Inferior parietal cortex (tissue), 1 donor: ENCODE measurements around the gene MYCN.
"Not testable (repeated sequence)": the region's sequence is repeated elsewhere in the genome, so short reads cannot be mapped to it uniquely, and the experiment has no call there.

Source experiments
- DNase-seq: peaks from one replicate; pipeline ENCODE4 v3.0.0-alpha.2; 2016; ENCODE audit errors: extremely low spot score

Gene MYCN

DNA sequence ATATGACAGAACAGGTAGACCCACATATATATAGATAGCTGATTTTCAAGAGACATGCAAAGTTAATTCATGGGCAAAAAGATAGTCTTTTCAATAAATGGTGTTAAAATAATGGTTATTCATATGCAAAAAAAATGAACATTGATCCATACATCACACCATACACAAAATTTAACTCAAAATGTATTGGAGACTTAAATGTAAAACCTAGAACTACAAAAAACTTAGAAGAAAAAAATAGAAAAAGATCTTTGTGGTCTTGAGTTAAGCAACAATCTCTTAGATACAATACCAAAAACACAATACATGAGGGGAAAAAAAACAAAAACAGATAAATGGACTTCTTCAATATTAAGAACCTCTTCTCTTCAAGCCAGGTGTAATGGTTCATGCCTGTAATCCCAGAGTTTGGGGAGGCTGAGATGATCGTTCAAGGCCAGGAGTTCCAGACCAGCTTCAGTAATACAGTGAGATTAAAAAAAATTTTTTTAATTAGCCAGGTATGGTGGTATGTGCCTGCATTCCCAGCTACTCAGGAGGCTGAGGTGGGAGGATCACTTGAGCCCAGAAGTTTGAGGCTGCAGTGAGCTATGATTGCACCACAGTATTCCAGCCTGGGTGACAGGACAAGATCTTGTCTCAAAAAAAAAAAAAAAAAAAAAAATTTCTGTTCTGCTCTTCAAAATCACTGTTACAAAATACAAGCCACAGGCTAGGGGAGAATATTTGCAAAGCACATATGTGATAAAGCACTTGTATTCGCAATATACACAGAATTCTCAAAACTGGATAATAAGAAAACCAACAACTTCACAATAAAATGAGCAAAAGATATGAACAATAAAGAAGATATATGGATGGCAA lies 32.7 kb upstream of the MYCN start:
- DNase-seq: no peak

DNA sequence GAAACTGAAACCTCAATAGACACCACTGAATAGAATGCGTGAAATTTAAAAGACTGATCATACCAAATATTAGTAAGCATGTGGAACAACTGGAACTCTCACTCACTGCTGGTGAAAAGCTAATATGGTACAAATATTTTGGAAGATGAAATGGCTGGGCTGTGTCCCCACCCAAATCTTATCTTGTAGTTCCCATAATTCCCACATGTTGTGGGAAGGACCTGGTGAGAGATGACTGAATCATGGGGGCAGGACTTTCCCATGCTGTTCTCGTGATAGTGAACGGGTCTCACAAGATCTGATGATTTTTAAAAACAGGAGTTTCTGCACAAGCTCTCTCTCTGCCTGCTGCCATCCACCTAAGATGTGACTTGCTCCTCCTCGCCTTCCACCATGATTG lies 32.0 kb upstream of the MYCN start:
- no peak for DNase-seq

DNA sequence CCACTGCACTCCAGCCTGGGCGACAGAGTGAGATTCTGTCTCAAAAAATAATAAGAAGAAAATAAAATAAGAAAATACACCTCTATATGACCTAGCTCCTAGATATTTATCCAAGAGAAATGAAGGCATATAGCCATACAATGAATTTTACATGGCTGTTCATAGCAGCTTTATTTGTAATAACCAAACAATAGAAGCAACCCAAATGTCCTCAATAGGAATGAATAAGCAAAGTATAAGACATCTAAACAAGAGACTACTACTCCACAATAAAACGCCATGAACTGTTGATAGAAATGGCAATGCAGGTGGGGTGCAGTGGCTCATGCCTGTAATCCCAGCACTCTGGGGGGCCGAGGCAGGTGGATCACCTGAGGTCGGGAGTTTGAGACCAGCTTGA lies 31.2 kb upstream of the MYCN start:
- no peak for DNase-seq

DNA sequence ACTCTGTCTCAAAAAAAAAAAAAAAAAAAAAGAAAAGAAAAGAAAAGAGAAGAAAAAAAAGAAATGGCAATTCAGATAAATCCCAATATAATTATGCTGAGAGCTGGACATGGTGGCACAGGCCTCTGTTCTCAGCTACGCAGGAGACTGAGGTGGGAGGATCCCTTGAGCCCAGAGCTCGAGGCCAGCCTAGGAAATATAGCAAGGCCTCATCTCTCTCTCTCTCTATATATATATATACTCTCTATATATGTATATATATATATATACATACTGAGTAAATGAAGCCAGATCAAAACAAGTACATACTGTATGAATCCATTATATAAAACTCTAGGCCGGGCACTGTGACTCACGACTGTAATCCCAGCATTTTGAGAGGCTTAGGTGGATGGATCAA lies 30.6 kb upstream of the MYCN start:
- no peak for DNase-seq

DNA sequence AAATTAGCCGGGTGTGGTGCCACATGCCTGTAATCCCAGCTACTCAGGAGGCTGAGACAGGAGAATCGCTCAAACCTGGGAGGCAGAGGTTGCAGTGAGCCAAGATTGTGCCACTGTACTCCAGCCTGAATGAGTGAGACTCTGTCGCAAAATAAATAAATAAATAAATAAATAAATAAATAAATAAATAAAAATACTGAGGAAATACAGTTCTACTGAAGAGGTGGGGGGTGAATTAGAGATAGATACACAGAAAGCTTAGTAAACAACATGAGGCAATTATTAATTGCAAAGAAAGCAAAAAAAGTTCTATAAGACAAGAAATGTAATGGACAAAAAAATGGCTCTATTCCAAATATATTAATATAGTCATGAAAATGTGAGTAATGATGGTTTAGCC lies 29.1 kb upstream of the MYCN start:
- DNase-seq: not testable (repeated sequence)

DNA sequence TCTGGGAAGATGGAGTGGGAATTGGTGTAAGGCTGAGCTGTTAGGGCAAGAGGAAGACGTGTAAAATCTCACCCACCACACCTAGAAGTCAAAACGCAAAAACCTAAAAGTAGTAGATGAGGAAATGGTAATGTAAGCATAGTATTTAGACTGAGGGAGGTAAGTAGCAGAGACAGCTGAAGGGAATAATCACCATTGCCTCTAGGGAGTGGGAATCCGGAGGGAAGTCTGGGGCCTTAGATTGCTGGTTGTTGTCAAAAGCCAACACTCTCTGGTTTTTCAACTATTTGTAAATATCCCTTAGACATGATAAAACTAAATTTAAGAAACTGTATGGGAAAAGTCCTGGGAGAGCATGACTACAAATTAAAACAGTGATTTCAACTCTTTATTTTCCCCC lies 28.7 kb upstream of the MYCN start:
- DNase-seq: no peak

DNA sequence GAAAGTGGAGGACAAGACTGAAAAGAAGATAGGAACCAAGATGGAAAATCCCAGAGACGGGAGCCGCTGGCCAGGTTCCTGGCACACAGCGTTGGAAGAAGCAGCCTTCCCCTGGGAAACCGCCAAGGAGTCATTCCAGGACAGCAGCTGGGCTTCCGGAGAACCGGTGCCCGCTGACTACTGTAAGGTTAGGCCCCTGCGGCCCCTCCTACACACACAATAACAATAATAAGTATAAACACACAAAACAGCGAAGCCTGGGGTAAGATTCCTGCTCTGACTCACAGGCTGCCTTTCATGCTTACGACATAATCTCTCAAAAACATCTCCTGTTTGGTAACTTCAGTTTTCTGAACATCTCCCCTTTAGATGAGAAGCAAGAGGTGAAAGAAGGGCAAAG lies 28.1 kb upstream of the MYCN start:
- no peak for DNase-seq

DNA sequence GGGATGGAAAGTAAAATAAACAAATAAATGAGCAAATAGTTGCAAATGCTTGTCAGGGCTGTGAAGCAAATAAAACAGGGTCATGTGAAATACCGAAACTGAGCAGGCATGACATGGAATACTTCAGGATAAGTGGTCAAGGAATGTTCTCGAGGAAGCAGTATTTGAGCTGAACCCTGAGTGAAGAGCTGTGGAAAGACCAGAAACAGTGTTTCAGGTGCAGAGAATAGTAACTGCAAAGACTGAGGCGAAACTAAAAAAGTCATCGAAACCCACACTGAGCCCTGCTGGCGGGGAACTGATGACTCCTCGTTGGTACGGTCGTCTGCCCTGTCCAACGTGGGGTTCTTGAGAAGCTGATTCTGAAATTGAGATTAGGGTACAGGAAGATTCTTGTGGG lies 27.2 kb upstream of the MYCN start:
- no peak for DNase-seq

DNA sequence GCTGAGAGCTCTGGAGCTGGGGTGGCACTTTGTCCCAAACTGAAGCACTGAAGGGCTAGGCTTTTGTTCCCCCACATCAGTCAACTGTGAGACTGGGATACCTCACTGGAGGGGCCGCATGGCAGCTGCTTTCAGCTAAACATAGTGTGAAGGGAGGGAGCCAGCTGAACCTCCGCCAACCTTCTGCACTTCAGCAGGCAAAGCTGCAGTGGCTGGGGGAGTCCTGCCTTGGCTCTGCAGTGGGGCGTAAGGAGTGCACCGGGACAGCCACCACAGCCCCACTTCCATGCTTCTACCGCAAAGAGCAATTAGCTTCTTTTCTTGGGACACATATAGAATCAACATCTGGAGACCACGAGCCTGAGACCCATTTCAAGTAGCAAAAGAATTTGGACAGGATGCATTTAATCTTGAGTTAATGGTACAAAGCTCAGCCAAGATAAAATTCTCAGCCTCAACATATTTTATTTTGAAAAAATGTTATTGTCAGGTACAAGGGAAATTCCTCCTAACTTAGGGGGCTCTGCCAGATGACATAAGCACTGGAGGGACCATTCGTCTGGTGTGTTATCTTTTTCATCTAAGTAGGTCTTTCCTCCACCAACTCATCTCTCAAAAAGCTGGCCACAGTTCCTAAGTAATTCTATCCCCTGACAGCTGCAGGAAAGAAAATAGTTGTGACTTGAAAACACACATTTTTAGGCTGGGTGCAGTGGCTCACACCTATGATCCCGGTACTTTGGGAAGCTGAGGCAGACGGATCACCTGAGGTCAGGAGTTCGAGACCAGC lies 25.6 kb upstream of the MYCN start:
- no peak for DNase-seq

DNA sequence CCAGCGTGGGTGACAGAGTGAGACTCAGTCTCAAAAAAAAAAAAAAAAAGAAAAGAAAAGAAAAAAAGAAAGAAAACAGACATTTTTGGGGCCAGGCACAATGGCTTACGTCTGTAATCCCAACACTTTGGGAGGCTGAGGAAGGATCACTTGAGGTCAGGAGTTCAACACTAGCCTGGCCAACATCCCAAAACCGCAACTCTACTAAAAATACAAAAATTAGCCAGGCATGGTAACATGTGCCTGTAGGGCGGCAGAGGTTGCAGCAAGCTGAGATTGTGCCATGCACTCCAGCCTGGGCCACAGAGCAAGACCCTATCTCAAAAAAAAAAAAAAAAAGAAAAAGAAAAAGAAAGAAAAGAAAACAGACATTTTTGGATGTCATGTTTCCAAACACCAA lies 24.8 kb upstream of the MYCN start:
- not testable (repeated sequence) for DNase-seq

DNA sequence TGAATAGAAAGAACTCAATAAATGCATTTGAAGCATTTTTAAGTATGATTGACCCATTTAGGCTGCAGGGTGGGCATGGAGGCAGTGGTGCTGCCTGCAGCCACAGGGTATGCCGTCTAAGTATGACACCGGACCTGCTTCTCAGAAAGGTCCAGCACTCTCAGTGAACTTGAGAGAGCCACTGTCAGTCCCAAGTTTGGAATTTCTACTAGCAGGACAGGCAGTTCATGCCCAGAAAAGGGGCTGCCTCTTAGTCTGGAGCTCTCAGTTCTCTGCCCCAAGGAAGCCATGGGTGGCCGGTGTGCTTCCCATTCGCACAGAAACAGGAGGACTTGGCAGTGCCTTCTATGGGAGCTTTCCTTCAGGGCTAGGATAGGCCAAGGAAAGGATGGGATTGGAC lies 24.0 kb upstream of the MYCN start:
- no peak for DNase-seq

DNA sequence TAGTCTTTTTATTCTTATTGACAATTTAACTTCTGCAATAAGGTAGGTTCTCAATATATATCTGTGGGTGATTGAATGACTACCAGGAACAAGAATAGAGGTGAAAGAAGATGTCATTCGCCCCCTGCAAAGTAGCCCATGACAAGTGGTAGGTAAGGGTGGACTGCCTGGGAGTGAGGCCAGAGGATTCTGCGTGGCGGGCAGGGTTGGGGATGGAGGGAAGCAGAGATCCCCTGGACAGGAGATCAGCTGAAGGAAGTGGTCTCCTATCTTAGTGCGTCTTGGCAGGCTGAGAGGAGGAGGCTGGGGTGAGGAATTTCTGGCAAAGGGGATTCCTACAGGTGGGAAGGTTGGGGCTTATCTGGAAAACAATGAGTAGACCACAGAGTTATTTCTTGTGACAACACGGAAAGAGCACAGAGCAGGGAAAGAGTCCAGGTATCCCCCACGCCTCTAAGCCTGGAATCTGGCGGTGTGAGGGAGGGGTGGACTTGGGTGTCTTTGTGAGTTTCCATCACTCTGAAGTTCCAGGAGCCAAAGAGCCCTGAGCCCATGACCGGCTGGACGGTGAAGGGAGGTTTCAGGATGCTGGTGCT lies 21.5 kb upstream of the MYCN start:
- DNase-seq: no peak

DNA sequence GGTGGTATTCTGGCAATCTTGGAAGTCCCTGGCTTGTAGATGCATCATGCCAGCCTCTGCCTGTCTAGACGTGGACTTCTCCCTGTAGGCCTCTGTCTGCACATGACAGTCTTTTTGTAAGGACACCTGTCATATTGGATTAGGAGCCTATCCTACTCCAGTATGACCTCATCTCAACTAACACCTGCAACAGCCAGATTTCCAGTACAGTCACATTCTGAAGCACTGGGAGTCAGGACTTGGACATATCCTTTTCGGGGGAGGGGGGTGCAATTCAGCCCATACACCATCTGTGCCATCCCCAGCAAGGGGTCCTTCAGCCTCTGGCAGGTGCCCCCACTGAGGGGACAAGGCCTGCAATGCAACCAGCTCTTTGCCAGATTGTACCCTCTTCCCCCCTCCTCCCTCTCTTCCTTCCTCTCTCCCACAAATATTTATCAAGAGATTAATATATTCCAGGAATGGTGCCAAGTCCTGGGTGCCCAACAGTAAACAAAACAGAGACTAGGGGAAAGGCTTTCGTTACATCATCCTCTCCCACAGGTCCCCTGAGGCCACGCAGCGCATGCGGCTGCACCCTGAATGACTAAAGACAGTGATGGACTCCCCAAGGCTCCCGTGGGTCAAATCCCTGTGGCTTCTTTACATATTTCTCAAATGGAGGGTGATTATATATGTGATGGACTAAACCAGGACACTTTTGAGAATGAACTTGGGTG lies 20.5 kb upstream of the MYCN start:
- no peak for DNase-seq

DNA sequence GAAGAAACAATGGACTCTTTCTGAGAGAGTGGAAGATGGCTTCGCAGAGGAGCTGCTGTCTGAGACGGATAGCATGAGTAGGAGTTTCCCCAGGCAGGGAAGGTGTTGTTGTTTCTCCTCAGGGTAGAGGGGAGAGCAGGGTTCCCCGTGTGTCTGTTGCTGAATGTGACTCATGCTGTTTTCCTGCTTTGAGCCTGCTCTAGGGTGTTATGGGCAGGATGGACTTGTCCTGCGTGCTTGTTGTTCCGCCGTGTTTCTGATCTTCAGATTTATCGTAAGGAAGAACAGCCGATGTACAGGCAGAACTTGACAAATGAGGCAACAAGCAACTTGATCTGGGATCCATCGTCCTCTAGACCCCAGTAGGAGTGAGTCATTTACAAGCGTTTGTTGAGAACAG lies 19.7 kb upstream of the MYCN start:
- DNase-seq: no peak

DNA sequence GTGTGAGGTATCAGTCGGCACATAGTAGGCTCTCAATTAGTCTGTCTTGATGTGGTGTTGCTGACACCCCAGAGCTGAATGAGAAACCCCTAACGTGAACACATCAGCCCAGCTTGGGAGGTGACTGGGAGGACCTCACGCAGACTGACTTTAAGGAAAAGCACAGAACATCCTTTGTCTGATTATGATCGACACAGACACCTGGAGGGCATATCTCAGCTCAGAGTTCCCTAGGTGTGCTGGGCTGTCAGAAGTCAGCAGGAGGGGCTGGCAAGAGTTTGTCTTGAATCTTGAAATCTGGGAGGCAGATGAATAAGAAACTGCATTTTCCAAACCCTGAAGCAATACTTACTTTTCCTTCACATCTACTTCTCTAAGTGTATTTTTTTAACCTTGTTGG lies 16.8 kb upstream of the MYCN start:
- DNase-seq: no peak

DNA sequence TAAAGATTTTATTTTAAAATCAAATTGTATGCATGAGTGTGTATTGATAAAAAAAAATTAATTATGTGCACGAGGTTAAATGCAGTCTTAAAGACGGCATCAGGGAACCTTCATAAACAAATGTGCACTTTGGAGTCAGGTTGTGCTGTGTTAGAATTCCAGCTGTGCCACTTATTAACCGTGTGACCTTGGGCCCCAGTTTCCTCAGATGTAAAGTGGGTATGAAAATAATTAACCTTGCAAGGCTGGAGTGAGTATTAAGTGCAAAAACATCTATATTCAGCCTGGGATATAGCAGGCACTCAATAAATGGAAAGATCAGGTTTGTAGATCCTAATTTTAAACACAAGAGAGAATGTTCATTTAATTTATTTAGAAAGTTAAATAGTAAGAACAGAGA lies 14.5 kb upstream of the MYCN start:
- DNase-seq: no peak

DNA sequence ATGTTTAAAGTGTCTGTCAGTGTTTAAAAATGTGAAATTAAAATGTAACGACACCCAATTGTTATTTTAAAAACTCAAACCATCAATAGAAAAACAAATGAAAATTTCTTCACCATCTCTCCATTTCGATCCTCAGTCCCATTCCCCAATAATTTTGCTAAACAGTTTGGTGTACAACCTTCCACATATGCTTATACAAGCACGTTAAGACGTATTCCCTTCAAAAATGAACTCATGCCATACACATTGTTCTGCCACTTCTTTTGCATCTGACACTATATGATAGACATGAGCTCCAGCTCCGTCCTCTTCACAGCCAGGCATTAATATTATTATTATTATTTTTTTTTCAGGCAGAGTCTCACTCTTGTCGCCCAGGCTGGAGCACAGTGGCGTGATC lies 14.1 kb upstream of the MYCN start:
- no peak for DNase-seq

DNA sequence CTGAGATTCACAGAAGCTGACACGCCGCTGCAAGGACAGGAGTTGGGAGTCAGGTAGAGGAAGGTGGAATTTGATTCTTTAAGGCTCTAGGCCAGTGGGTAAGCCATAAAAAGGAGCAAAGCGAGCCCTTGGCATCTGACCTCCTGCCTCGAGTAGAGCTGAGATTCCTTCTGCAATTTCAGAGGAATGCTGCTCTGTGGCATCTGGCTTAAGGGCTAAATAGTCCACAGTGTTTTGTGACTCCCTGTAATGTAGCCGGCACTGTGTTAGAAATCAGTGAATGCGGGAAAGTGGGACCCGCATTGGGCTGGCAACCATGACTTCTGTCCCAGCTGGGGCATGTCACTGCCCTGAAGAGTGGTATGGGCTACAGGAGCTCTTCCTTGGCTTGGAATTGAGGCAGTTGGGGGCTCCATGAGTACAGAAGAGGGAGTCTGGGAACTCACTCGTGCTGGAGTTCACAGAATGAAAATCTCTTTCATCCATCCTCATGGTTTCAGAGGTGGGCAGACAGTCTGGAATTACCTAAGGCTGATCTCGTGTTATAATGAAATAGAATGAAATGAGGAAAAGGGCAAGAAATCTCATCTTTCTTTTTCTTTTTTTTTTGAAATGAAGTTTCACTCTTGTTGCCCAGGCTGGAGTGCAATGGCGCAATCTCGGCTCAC lies 12.7 kb upstream of the MYCN start:
- no peak for DNase-seq

DNA sequence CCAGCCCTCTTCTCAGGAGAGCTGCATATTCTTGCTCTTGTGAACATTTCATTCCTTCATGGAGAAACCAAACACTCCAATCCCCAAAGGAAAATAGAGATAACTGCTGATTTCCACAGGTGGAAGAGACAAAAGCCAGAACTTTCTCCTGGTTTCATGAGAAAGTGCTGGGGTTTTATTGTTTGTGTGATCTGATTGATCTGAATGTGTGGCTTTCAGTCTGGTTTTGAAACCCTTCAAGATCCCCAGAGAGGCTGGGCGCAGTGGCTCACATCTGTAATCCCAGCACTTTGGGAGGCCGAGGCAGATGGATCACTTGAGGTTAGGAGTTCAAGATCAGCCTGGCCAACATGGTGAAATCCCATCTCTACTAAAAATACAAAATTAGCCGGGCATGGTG lies 11.3 kb upstream of the MYCN start:
- not testable (repeated sequence) for DNase-seq

DNA sequence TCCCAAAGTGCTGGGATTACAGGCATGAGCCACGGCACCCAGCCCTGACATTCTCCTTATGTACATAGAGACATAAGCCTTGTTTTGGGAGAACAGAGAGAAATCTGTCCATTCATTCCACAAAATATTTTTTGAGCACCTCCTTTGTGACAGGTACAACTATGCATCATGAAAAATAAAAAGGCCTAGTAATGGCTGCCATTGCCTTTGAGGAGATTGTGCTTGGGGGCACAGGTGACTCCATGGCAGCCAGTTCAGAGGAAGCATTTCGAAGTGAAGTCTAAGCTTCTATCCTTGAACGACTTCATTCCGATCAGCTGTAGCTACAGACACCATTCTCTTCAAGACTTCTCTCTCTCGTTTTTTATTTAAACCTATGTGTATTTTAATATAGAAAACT lies 10.5 kb upstream of the MYCN start:
- no peak for DNase-seq

DNA sequence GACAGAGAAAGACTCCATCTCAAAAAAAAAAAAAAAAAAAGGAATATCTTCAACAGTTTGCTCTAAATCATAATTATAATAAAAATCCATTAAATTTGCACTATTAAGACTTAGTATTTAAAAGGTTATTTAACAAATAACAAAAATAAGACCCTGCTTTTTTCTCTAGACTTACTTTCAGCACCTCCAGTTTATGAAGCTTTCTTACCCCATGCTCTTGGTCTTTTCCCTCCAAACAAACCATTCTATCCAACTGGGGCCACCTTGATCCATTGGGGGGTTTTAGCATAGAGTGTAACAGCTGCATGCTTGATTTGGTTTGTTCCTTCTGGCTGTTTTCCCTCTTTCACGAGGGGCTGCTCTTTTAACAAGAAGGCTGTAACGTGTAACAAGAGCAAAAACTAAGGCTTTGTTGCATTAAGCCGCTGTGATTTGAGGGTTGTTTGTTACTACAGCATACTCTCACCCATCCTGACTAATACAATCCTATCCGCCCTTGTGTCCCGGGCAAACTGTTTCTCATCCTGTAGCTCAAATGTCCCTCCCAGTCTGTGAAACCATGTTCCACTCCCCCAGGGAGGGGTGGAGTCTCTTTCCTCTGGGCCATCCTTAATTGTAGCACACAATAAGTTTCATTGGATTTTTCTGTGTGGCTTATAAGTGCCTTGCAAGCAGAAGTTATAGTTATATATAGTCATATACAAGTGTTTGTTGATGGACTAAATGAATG lies 9.6 kb upstream of the MYCN start:
- no peak for DNase-seq
